GM12891 (cell line): ENCODE measurements around the gene C14orf119.

Experiments used
- PAX5 ChIP-seq: IDR thresholded peaks from 2 replicates; pipeline ENCODE4 v1.6.1; 2011; ENCODE audit warnings: low read length, moderate library complexity, mild to moderate bottlenecking; ENCODE audit not compliant: insufficient read depth, severe bottlenecking
- POLR2A ChIP-seq: IDR thresholded peaks from 2 replicates; pipeline ENCODE4 v1.6.1; 2011; ENCODE audit warnings: low read depth, low read length, control low read depth
- TAF1 ChIP-seq: IDR thresholded peaks from 2 replicates; pipeline ENCODE4 v1.6.1; 2011; ENCODE audit warnings: low read depth, low read length, control low read depth

- TF ChIP-seq POLR2A (no peak), PAX5 (no peak), TAF1 (no peak)
These were observed 10.1 kb downstream of the C14orf119 start for GRCh38 chr14:23105348-23105824.
